ENCODE results near the gene SLC41A2. TPM values are rescaled to one million over a fixed set of nuclear protein-coding genes. Genes with fewer than 3 reads are reported as not detected.

Gene SLC41A2
- total and polyA plus RNA-seq, 2 donors (not counting 1 experiment from before 2014, with no cell fraction given), result 0.51 to 13.0 TPM

- no peaks in the 10 kb centered on the region for H3K9me3 ChIP-seq (ENCODE audit: control extremely low read depth in 1 of 3, control insufficient read depth in 2 of 3, insufficient read depth in 1 of 3, low read length in 2 of 3)
- no peaks in the 10 kb centered on the region for H3K36me3 ChIP-seq (replicated peaks in 1 of 2; ENCODE audit: control extremely low read depth in 1 of 2, control insufficient read depth in 1 of 2, extremely low read depth in 1 of 2, insufficient read depth in 2 of 2, low read length in 1 of 2)
- no peak overlapping the region for H3K27ac ChIP-seq (ENCODE audit: low read length in 2 of 2)
- WGBS (ENCODE audit: insufficient coverage), result 92% methylated on average over 5 of the region's 8 CpGs
- Mint-ChIP-seq H3K27me3 (peaks cover 13% of the 10 kb centered on the region), H3K9me3 (ENCODE audit: insufficient read depth) (no peaks in the 10 kb centered on the region), H3K27ac (no peak overlapping the region), H3K4me1 (peaks cover 18% of the 10 kb centered on the region), H3K4me3 (no peak overlapping the region)
- peaks cover 0 to 2% (median 0%) of the 10 kb centered on the region in 4 experiments for H3K27me3 ChIP-seq (replicated peaks in 1 of 4; ENCODE audit: control extremely low read depth in 1 of 4, control insufficient read depth in 3 of 4, insufficient read depth in 4 of 4, low read length in 3 of 4)
- POLR2A ChIA-PET, result no interaction called here
- intact Hi-C loops (cut with micrococcal nuclease), result no loop called here
- no peak overlapping the region for H2AFZ ChIP-seq (ENCODE audit: insufficient read depth, low read depth, low read length, poor library complexity, severe bottlenecking)
- no peaks in the 10 kb centered on the region for H4K20me1 ChIP-seq (ENCODE audit: control insufficient read depth, insufficient read depth, low read length, poor library complexity, severe bottlenecking)
- H3K9ac ChIP-seq (ENCODE audit: low read length), result no peak overlapping the region
- ATAC-seq (ENCODE audit: low read depth), result no peak
- TF ChIP-seq EZH2 (IDR thresholded peaks at IDR 0.05; ENCODE audit: borderline replicate concordance, insufficient read depth, low read depth, low read length, poor library complexity, severe bottlenecking), result no peak
- TF ChIP-seq, protein P1, sequence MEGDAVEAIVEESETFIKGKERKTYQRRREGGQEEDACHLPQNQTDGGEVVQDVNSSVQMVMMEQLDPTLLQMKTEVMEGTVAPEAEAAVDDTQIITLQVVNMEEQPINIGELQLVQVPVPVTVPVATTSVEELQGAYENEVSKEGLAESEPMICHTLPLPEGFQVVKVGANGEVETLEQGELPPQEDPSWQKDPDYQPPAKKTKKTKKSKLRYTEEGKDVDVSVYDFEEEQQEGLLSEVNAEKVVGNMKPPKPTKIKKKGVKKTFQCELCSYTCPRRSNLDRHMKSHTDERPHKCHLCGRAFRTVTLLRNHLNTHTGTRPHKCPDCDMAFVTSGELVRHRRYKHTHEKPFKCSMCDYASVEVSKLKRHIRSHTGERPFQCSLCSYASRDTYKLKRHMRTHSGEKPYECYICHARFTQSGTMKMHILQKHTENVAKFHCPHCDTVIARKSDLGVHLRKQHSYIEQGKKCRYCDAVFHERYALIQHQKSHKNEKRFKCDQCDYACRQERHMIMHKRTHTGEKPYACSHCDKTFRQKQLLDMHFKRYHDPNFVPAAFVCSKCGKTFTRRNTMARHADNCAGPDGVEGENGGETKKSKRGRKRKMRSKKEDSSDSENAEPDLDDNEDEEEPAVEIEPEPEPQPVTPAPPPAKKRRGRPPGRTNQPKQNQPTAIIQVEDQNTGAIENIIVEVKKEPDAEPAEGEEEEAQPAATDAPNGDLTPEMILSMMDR (IDR thresholded peaks at IDR 0.05), result no peak
- H3K4me2 ChIP-seq (replicated peaks; ENCODE audit: low read depth, low read length, poor library complexity, severe bottlenecking), result no peak overlapping the region
- H3K4me3 ChIP-seq (ENCODE audit: control extremely low read depth in 1 of 5, extremely low read depth in 1 of 5, insufficient read depth in 1 of 5, low read depth in 2 of 5, low read length in 4 of 5), result no peak overlapping the region
- H3K79me2 ChIP-seq (ENCODE audit: control insufficient read depth, insufficient read depth, low read length), result no peaks in the 10 kb centered on the region
- CTCF ChIA-PET, result no interaction called here
- peaks cover 15 to 19% of the 10 kb centered on the region in 2 donors for H3K4me1 ChIP-seq (ENCODE audit: control insufficient read depth in 2 of 2, insufficient read depth in 2 of 2, low read length in 2 of 2)
- no peak for DNase-seq
These were observed 6.2 kb upstream of the SLC41A2 start for GRCh38 chr12:104964167-104964855.

DNA sequence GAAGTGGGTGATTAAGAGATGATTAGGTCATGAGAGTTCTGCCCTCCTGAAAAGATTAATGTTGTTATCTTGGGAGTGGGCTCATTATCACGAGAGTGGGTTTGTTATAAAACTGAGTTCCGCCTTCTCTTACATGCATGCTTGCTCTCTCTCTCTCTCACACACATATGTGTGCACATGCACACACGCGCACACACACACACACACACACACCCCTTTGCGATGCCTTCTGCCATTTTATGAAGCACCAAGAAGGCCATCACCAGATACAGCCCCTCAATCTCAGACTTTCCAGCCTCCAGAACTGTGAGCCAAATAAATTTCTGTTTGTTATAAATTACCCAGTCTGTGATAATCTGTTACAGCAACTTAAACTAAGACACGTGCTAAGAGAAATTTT, 5.7 kb upstream of the SLC41A2 start:
- no peak overlapping the region for H3K4me3 Mint-ChIP-seq
- Histone ChIP-seq H3K4me2 (replicated peaks; ENCODE audit: low read depth, low read length, poor library complexity, severe bottlenecking) (no peak overlapping the region), H3K79me2 (ENCODE audit: control insufficient read depth, insufficient read depth, low read length) (no peaks in the 10 kb centered on the region), H2AFZ (ENCODE audit: insufficient read depth, low read depth, low read length, poor library complexity, severe bottlenecking) (no peak overlapping the region), H3K9ac (ENCODE audit: low read length) (no peak overlapping the region), H3K4me3 (ENCODE audit: control extremely low read depth in 1 of 5, extremely low read depth in 1 of 5, insufficient read depth in 1 of 5, low read depth in 2 of 5, low read length in 4 of 5) (no peak overlapping the region), H3K27me3 (replicated peaks in 1 of 4; ENCODE audit: control extremely low read depth in 1 of 4, control insufficient read depth in 3 of 4, insufficient read depth in 4 of 4, low read length in 3 of 4) (peaks cover 0 to 2% (median 0%) of the 10 kb centered on the region in 4 experiments), H3K4me1 (ENCODE audit: control insufficient read depth in 2 of 2, insufficient read depth in 2 of 2, low read length in 2 of 2) (peaks cover 21 to 25% of the 10 kb centered on the region in 2 donors), H3K36me3 (replicated peaks in 1 of 2; ENCODE audit: control extremely low read depth in 1 of 2, control insufficient read depth in 1 of 2, extremely low read depth in 1 of 2, insufficient read depth in 2 of 2, low read length in 1 of 2) (no peaks in the 10 kb centered on the region), H4K20me1 (ENCODE audit: control insufficient read depth, insufficient read depth, low read length, poor library complexity, severe bottlenecking) (no peaks in the 10 kb centered on the region), H3K9me3 (ENCODE audit: control extremely low read depth in 1 of 3, control insufficient read depth in 2 of 3, insufficient read depth in 1 of 3, low read length in 2 of 3) (no peaks in the 10 kb centered on the region), H3K27ac (ENCODE audit: low read length in 2 of 2) (no peak overlapping the region)
- CTCF ChIA-PET, result no interaction called here
- H3K4me1 Mint-ChIP-seq, result peaks cover 23% of the 10 kb centered on the region
- no peaks in the 10 kb centered on the region for H3K9me3 Mint-ChIP-seq (ENCODE audit: insufficient read depth)
- H3K27me3 Mint-ChIP-seq, result peaks cover 13% of the 10 kb centered on the region
- POLR2A ChIA-PET, result no interaction called here
- H3K27ac Mint-ChIP-seq, result no peak overlapping the region
- ATAC-seq (ENCODE audit: low read depth) (no peak), DNase-seq (no peak)
- intact Hi-C loops (cut with micrococcal nuclease), result no loop called here
- no peak for TF ChIP-seq EZH2 (IDR thresholded peaks at IDR 0.05; ENCODE audit: borderline replicate concordance, insufficient read depth, low read depth, low read length, poor library complexity, severe bottlenecking)
- TF ChIP-seq, protein P1 (IDR thresholded peaks at IDR 0.05), result no peak
- WGBS (ENCODE audit: insufficient coverage), result 100% methylated on average over 2 of the region's 6 CpGs
